CD4-positive, alpha-beta T cell treated with Interleukin-6 for 4 hours (primary cell): Measurements from ENCODE around the gene CLINT1.
"Not testable (repeated sequence)": the region's sequence is repeated elsewhere in the genome, so short reads cannot be mapped to it uniquely, and the experiment has no call there.

Source experiments
- DNase-seq: peaks from one replicate; pipeline ENCODE4 v3.0.0-alpha.2; 2020; ENCODE audit warnings: mixed read lengths

CLINT1 gene

GRCh38 chr5:157858527-157859226 is at the start of gene CLINT1:
TSS of gene CLINT1 (minus strand) at chr5:157859145. CDS start at chr5:157858970, 175 bp downstream.
- DNase-seq = peak; percentile 92

- no peak for DNase-seq
These were observed 49.5 kb upstream of the CLINT1 start for GRCh38 chr5:157908459-157908858.

- DNase-seq = no peak
These were observed 48.5 kb upstream of the CLINT1 start for GRCh38 chr5:157907479-157907878.

GRCh38 chr5:157903117-157903450 is 44.1 kb upstream of the CLINT1 start:
- DNase-seq = no peak

- DNase-seq = no peak
These were observed 43.6 kb upstream of the CLINT1 start for GRCh38 chr5:157902449-157903116.

GRCh38 chr5:157900644-157901043 is 41.7 kb upstream of the CLINT1 start:
- DNase-seq = no peak

GRCh38 chr5:157893611-157894010 is 34.7 kb upstream of the CLINT1 start:
- no peak for DNase-seq

- DNase-seq = no peak
These were observed 34.0 kb upstream of the CLINT1 start for GRCh38 chr5:157892974-157893373.

GRCh38 chr5:157890836-157891597 is 32.1 kb upstream of the CLINT1 start:
- peak; percentile 4 for DNase-seq

- no peak for DNase-seq
These were observed 30.0 kb upstream of the CLINT1 start for GRCh38 chr5:157888814-157889532.

GRCh38 chr5:157886796-157887380 is 27.9 kb upstream of the CLINT1 start:
- no peak for DNase-seq

GRCh38 chr5:157885051-157885450 is 26.1 kb upstream of the CLINT1 start:
- not testable (repeated sequence) for DNase-seq

GRCh38 chr5:157881498-157881897 is 22.6 kb upstream of the CLINT1 start:
- not testable (repeated sequence) for DNase-seq

GRCh38 chr5:157877821-157878220 is 18.9 kb upstream of the CLINT1 start:
- DNase-seq = no peak

GRCh38 chr5:157874861-157875260 is 15.9 kb upstream of the CLINT1 start:
- DNase-seq = no peak

GRCh38 chr5:157870837-157871834 is 12.2 kb upstream of the CLINT1 start:
- no peak for DNase-seq

- DNase-seq = no peak
These were observed 8.9 kb upstream of the CLINT1 start for GRCh38 chr5:157867751-157868387.

- no peak for DNase-seq
These were observed 7.6 kb upstream of the CLINT1 start for GRCh38 chr5:157866536-157866935.

GRCh38 chr5:157865781-157866180 is 6.8 kb upstream of the CLINT1 start:
- no peak for DNase-seq

- peak; percentile 54 for DNase-seq
These were observed 5.1 kb upstream of the CLINT1 start for GRCh38 chr5:157864067-157864466.
